MM.1S (cell line): Measurements from ENCODE around the gene SLC27A4.

Experiments
- EZH2 ChIP-seq: fragments of 300-600 bp; sonication (generic); optimal IDR thresholded peaks from 2 replicates; pipeline ENCODE3; 2017; ENCODE audit warnings: low read depth, mild to moderate bottlenecking, antibody characterized with exemption, low read length, mixed read lengths
- TF ChIP-seq, protein P1 (sequence below): fragments of 300-600 bp; sonication (generic); IDR thresholded peaks from 2 replicates; pipeline ENCODE4 v1.5.1; 2016; ENCODE audit warnings: antibody characterized with exemption, low read length, mixed read lengths

DNA sequence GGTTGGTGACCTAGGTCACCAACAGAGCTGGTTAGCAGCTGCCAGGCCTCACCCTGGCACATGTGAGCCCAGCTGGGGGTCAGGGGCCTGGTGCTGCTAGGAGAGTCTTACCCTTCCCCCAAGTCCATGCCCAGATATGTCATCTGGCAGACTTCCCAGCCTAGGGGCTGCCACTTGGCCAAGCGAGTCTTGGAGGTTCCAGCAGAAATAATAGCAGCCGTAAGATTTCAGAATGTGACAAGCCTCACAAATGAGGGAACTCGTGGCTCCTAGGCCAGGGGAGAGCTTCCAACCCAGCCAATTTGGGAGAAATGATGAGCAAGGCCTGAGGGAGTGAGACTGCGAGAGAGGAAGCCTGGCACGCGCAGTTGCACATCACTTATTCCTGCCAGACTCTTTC, 41.9 kb downstream of the SLC27A4 start:
- TF ChIP-seq, protein P1, sequence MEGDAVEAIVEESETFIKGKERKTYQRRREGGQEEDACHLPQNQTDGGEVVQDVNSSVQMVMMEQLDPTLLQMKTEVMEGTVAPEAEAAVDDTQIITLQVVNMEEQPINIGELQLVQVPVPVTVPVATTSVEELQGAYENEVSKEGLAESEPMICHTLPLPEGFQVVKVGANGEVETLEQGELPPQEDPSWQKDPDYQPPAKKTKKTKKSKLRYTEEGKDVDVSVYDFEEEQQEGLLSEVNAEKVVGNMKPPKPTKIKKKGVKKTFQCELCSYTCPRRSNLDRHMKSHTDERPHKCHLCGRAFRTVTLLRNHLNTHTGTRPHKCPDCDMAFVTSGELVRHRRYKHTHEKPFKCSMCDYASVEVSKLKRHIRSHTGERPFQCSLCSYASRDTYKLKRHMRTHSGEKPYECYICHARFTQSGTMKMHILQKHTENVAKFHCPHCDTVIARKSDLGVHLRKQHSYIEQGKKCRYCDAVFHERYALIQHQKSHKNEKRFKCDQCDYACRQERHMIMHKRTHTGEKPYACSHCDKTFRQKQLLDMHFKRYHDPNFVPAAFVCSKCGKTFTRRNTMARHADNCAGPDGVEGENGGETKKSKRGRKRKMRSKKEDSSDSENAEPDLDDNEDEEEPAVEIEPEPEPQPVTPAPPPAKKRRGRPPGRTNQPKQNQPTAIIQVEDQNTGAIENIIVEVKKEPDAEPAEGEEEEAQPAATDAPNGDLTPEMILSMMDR, result no peak
- TF ChIP-seq EZH2, result no peak
